Body of pancreas (tissue), 4 donors: ENCODE measurements around the gene CDH4.

Experiments
- POLR2A ChIP-seq, 3 donors: fragments of 450-650 bp; IDR thresholded peaks; one replicate each; pipeline ENCODE4 v1.6.1; 2016; ENCODE audit warnings: antibody characterized with exemption in 3 of 3, mild to moderate bottlenecking in 2 of 3
- TF ChIP-seq, protein P1 (sequence below), 7 experiments: fragments of 450-650 bp in 4 of 7; fragments of 200-600 bp in 3 of 7; sonication (generic) in 3 of 7; IDR thresholded peaks; one replicate each; pipeline ENCODE4 v1.5.1; 2016 to 2019; ENCODE audit warnings: antibody characterized with exemption in 7 of 7

- TF ChIP-seq, protein P1, sequence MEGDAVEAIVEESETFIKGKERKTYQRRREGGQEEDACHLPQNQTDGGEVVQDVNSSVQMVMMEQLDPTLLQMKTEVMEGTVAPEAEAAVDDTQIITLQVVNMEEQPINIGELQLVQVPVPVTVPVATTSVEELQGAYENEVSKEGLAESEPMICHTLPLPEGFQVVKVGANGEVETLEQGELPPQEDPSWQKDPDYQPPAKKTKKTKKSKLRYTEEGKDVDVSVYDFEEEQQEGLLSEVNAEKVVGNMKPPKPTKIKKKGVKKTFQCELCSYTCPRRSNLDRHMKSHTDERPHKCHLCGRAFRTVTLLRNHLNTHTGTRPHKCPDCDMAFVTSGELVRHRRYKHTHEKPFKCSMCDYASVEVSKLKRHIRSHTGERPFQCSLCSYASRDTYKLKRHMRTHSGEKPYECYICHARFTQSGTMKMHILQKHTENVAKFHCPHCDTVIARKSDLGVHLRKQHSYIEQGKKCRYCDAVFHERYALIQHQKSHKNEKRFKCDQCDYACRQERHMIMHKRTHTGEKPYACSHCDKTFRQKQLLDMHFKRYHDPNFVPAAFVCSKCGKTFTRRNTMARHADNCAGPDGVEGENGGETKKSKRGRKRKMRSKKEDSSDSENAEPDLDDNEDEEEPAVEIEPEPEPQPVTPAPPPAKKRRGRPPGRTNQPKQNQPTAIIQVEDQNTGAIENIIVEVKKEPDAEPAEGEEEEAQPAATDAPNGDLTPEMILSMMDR (IDR thresholded peaks at IDR 0.05): no peak
- no peak for TF ChIP-seq POLR2A (IDR thresholded peaks at IDR 0.05)
These were observed 102.9 kb downstream of the CDH4 start for GRCh38 chr20:61354901-61355495.
